Measurements from ENCODE around the gene FNDC3B.

Gene FNDC3B

DNA sequence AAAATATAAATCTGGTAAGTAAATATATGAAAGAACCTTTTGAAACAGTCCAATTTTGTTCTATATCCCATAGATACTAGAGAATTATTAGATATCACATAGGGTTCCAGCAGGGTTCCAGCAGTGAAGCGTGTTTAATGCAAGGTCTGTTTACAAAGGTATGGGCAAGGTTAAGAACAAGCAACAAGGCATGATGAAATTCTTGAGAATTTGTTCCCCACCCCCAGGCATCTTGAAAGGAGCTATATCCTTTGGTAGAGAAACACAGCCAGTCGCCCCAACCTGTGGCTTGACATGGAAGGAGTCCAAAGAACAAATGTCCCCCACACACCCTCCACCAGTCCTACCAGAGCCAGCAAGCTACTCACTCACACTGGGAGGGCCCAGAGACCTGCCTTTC, 18.6 kb upstream of the FNDC3B start:
- no peak overlapping the region for H3K4me3 Mint-ChIP-seq
- H3K27me3 Mint-ChIP-seq = no peaks in the 10 kb centered on the region
- no peaks in the 10 kb centered on the region for H3K4me1 Mint-ChIP-seq (ENCODE audit: low read depth)
- no peaks in the 10 kb centered on the region for H3K9me3 Mint-ChIP-seq (ENCODE audit: low read depth)
- peaks cover 3% of the 10 kb centered on the region for H3K36me3 Mint-ChIP-seq
- H3K27ac Mint-ChIP-seq = no peak overlapping the region

DNA sequence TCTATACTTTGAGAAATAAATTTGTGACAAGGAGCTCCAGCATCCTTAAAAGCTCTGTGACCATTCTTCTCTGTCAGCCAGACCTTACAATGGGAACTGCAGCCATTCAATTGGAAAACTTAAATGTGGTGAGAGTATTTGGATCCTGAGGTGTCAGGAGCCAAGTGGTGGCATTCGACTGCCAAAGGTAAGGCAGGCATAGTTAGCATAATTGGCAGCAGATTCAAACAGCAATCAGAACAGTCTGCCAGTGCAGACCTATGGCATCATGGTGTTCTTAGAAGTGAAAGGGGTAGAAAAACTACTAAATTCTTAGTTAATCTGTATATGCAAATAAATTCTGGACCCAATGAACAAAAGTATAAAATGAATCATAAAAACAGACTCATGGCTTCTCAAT, 18.2 kb upstream of the FNDC3B start:
- no peak overlapping the region for H3K4me3 Mint-ChIP-seq
- H3K27me3 Mint-ChIP-seq = no peaks in the 10 kb centered on the region
- no peaks in the 10 kb centered on the region for H3K4me1 Mint-ChIP-seq (ENCODE audit: low read depth)
- H3K9me3 Mint-ChIP-seq (ENCODE audit: low read depth) = no peaks in the 10 kb centered on the region
- no peak overlapping the region for H3K27ac Mint-ChIP-seq
- peaks cover 3% of the 10 kb centered on the region for H3K36me3 Mint-ChIP-seq

DNA sequence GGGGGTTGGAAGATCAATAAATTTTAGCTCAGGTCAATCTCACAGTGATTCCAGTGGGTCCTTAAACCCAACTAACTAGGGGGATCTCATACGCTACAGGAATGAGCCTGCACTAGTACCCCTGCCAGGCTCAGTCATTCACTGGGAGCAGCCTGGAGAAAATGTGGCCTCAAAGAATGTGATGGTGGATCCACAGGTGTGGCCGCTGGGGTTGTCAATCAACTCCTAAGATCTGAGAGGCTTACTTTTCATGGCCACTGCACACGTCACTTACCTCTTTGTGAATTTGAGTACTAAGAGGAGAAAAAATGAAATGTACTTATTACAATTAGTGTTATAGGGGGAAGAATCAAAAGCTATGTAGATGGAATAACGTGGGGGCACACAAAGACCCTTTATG, 17.5 kb upstream of the FNDC3B start:
- Mint-ChIP-seq H3K36me3 (peaks cover under 1% of the 10 kb centered on the region), H3K9me3 (ENCODE audit: low read depth) (no peaks in the 10 kb centered on the region), H3K27ac (no peak overlapping the region), H3K27me3 (no peaks in the 10 kb centered on the region), H3K4me1 (ENCODE audit: low read depth) (no peaks in the 10 kb centered on the region), H3K4me3 (no peak overlapping the region)

DNA sequence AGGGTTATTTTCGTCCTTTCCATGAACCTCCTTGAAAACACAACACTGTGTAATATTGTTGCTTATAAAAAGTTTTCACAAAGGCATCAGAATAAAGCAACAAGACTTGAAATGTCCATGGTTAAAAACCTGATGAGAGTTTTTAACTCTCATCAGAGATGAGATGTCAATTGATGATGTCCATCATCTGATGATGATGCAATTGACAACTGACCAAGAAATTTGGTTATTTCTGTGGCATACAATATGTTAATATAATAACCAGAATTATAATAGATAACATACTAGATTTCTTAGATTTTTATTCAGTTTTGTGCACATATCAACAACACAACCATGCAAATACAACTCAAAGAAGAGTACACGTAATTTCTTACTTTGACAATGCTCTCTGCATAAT, 15.5 kb upstream of the FNDC3B start:
- no peak overlapping the region for H3K4me3 Mint-ChIP-seq
- no peak overlapping the region for H3K27ac Mint-ChIP-seq
- no peaks in the 10 kb centered on the region for H3K36me3 Mint-ChIP-seq
- H3K27me3 Mint-ChIP-seq = peaks cover 3% of the 10 kb centered on the region
- H3K4me1 Mint-ChIP-seq (ENCODE audit: low read depth) = no peaks in the 10 kb centered on the region
- no peaks in the 10 kb centered on the region for H3K9me3 Mint-ChIP-seq (ENCODE audit: low read depth)

DNA sequence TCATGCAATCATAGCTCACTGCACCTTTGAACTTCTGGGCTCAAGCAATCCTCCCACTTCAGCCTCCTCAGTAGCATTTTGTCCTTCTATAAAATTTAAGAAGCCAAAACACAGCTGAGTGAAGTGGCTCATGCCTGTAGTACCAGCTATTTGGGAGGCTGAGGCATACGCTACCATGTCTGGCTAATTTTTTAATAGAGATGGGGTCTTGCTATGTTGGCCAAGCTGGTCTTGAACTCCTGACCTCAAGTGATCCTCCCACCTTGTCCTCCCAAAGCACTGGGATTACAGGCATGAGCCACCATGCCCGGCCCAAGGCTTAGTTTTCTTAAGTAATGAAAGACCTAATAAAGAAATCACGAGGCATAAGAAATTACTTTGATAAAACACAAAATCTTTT, 14.7 kb upstream of the FNDC3B start:
- Mint-ChIP-seq H3K4me1 (ENCODE audit: low read depth) (no peaks in the 10 kb centered on the region), H3K27ac (no peak overlapping the region), H3K27me3 (peaks cover 3% of the 10 kb centered on the region), H3K9me3 (ENCODE audit: low read depth) (no peaks in the 10 kb centered on the region), H3K4me3 (no peak overlapping the region), H3K36me3 (no peaks in the 10 kb centered on the region)

DNA sequence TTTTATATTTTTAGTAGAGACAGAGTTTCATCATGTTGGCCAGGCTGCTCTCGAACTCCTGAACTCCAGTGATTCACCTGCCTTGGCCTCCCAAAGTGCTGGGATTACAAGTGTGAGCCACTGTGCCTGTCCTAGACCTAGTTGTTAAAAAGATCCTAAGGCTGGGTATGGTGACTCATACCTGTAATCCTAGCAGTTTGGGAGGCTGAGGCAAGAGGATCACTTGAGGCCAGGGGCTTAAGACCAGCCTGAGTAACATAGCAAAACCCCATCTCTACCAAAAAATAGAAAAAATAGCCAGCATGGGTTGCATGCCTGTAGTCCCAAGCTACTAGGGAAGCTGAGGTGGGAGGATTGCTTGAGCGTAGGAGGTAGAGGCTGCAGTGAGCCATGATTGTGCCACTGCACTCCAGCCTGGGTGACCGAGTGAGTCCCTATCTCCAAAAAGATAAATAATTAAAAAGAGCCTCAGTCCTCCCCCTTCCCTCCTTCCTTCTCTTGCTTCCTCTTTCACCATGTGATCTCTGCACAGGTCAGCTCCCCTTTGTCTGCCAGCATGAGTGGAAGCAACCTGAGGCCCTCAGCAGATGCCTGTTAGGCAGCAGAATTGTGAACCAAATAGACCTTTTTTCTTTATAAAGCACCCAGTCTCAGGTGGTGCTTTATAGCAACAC, 9.8 kb upstream of the FNDC3B start:
- no peaks in the 10 kb centered on the region for H3K9me3 Mint-ChIP-seq (ENCODE audit: low read depth)
- peaks cover 3% of the 10 kb centered on the region for H3K27me3 Mint-ChIP-seq
- no peak overlapping the region for H3K27ac Mint-ChIP-seq
- H3K4me1 Mint-ChIP-seq (ENCODE audit: low read depth) = no peaks in the 10 kb centered on the region
- no peak overlapping the region for H3K4me3 Mint-ChIP-seq
- no peaks in the 10 kb centered on the region for H3K36me3 Mint-ChIP-seq

DNA sequence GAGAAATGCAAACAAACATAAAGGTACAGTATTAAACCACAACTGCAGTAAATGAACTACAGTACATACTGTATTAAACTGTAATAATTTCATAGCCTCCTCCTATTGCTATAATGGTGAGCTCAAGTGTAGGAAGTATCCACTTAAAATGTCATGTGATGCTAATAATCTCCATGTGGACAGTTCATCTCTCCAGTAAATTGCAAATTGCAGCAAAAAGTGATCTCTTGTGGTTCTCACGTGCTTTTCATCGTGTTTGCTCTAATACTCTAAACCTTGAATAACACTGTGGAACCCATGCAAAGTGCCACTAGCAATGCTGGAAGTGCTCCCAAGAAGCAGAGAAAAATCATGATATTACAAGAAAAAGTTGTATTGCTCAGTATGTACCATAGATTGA, 9.2 kb upstream of the FNDC3B start:
- H3K4me3 Mint-ChIP-seq = no peak overlapping the region
- H3K36me3 Mint-ChIP-seq = no peaks in the 10 kb centered on the region
- H3K27me3 Mint-ChIP-seq = peaks cover 5% of the 10 kb centered on the region
- H3K4me1 Mint-ChIP-seq (ENCODE audit: low read depth) = peaks cover 2% of the 10 kb centered on the region
- no peaks in the 10 kb centered on the region for H3K9me3 Mint-ChIP-seq (ENCODE audit: low read depth)
- no peak overlapping the region for H3K27ac Mint-ChIP-seq

DNA sequence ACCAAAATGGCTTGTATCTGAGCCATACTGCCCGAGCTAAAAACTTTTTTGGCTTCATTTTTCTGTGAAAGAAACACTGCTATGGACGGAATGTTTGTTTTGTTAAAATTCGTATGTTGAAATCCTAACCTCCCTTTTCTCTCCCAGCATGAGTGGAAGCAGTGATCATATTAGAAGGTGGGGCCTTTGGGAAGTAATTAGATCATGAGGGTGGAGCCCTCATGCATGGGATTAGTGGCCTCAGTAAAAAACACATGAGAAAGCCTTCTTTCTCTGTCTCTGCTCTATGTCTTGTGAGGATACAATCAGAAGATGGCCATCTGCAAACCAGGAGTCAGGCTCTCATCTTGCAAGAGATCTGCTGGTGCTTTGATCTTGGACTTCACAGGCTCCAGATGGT, 7.4 kb upstream of the FNDC3B start:
- Mint-ChIP-seq H3K36me3 (no peaks in the 10 kb centered on the region), H3K9me3 (ENCODE audit: low read depth) (no peaks in the 10 kb centered on the region), H3K4me1 (ENCODE audit: low read depth) (peaks cover 4% of the 10 kb centered on the region)

DNA sequence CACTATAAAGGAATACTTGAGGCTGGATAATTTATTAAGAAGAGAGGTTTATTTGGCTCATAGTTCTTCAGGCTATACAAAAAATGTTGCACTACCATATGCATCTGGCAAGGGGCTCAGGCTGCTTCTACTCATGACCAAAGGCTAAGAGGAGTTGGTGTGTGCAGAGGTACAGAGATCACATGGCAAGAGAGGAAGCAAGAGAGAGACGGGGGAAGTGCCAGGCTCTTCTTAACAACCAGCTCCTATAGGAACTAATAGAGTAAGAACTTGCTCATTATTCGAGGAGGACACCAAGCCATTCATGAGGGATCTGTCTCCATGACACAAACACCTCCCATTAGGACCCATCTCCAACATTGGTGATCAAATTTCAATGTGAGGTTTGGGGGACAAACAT, 6.0 kb upstream of the FNDC3B start:
- Mint-ChIP-seq H3K4me3 (no peak overlapping the region), H3K27me3 (peaks cover 3% of the 10 kb centered on the region), H3K9me3 (ENCODE audit: low read depth) (no peaks in the 10 kb centered on the region), H3K4me1 (ENCODE audit: low read depth) (peaks cover 4% of the 10 kb centered on the region), H3K27ac (no peak overlapping the region), H3K36me3 (no peaks in the 10 kb centered on the region)

More for the DNA sequence above, 7.4 kb upstream of the FNDC3B start:
- H3K4me3 Mint-ChIP-seq = no peak overlapping the region
- H3K27ac Mint-ChIP-seq = no peak overlapping the region
- H3K27me3 Mint-ChIP-seq = peaks cover 5% of the 10 kb centered on the region

DNA sequence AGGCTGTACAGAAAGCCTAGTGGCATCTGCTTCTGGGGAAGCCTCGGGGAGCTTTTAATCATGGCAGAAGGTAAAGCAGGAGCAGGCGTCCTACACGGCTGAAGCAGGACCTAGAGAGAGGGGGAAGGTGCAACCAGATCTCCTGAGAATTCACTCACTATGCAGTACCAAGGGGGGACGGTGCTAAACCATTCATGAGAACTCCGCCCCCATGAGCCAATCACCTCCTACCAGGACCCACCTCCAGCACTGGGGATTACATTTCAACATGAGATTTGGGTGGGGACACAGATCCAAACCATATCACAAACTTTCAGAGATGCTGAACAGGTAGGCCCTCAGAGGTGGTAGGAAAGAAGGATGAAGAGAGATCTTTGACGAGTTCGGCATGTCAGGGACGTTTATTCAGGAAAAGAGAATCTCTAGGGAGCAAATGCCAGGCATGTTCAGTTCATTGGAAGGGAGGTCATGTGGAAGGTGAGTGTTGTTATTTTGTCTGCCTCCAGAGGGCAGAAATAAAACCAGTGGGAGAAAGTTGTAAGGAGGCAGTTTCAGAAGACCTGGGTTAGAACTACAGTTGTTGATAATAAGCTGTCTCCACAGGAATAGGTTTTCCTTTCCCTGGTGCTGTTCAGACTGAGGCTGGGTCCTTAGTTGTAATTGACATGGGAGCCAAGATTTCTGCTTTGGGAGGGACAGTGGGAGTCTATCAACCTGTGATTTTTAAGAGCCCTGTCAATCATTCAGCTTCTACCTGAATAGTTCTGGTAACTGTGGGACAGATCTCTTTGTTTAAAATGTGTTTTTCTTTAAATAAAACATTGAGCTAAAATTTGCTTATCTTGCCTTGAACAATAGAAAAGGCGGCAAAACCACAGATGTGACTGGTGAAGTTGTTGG, 4.3 kb upstream of the FNDC3B start:
- Mint-ChIP-seq H3K27ac (no peak overlapping the region), H3K4me1 (ENCODE audit: low read depth) (peaks cover 13% of the 10 kb centered on the region), H3K4me3 (no peak overlapping the region), H3K36me3 (no peaks in the 10 kb centered on the region), H3K9me3 (ENCODE audit: low read depth) (no peaks in the 10 kb centered on the region), H3K27me3 (peaks cover 3% of the 10 kb centered on the region)

DNA sequence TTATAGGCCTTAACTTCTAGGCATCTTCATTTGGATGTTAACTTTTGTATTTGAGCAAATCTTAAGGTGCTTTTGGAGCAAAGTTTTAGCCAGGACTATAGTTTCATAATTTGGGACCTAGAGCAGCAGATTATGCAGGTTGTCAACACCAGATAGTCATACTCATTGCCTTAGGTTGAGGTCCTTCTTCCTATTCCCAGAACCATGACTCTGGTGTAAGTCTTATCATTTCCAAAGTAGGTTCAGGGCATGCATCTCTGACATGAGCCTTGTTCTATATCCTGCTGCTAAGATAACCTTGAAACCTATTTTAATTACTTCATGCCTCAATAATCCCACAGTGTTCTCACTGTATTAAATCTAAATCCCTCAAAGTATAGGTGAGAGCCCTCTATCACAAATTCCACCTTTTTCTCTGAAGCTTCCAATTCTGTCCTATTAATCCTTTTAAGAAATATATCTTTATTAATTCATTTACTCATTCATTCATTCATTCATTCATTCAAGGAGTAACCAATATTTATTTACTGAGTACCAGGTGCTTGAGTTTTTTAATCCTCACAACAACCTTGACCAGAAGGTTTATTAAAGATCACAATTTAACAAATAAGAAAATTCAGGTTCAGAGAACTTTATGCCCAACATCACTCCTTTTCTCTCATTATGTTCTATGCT, 2.7 kb upstream of the FNDC3B start:
- peaks cover 3% of the 10 kb centered on the region for H3K27me3 Mint-ChIP-seq
- no peak overlapping the region for H3K4me3 Mint-ChIP-seq
- no peaks in the 10 kb centered on the region for H3K36me3 Mint-ChIP-seq
- H3K4me1 Mint-ChIP-seq (ENCODE audit: low read depth) = peaks cover 21% of the 10 kb centered on the region
- H3K27ac Mint-ChIP-seq = no peak overlapping the region
- H3K9me3 Mint-ChIP-seq (ENCODE audit: low read depth) = no peaks in the 10 kb centered on the region

DNA sequence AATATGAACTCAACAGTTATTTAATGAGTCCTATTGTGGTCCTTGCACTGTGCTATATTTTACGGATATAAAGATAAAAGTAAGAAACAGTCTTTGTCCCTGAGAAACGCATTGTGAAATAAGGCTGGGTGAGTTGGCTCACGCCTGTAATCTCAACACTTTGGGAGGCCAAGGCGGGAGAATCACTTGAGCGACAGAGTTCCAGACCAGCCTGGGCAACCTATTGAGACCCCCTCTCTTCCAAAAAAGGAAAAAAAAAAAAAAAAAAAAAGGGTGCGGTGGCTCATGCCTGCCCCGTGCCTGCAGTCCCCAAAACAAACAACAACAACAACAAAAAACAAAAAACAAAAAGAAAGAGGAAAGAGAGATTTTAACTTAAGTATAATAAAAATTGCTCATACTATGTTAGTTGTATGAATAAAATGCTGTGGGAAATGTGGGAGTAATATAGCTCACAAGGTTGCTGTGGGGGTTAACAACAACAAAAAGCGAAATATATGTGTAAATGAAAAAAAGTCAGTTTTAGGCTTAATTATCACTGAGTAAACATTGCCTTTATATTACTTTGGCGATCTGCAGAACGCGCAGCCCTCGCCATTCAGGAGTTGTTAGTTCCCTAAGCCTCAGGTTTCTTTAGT, 461 bp upstream of the FNDC3B start:
- Mint-ChIP-seq H3K27me3 (peaks cover 3% of the 10 kb centered on the region), H3K27ac (peak overlapping the region; percentile 96), H3K9me3 (ENCODE audit: low read depth) (no peaks in the 10 kb centered on the region), H3K4me1 (ENCODE audit: low read depth) (peaks cover 34% of the 10 kb centered on the region), H3K4me3 (peak overlapping the region; percentile 96), H3K36me3 (no peaks in the 10 kb centered on the region)

DNA sequence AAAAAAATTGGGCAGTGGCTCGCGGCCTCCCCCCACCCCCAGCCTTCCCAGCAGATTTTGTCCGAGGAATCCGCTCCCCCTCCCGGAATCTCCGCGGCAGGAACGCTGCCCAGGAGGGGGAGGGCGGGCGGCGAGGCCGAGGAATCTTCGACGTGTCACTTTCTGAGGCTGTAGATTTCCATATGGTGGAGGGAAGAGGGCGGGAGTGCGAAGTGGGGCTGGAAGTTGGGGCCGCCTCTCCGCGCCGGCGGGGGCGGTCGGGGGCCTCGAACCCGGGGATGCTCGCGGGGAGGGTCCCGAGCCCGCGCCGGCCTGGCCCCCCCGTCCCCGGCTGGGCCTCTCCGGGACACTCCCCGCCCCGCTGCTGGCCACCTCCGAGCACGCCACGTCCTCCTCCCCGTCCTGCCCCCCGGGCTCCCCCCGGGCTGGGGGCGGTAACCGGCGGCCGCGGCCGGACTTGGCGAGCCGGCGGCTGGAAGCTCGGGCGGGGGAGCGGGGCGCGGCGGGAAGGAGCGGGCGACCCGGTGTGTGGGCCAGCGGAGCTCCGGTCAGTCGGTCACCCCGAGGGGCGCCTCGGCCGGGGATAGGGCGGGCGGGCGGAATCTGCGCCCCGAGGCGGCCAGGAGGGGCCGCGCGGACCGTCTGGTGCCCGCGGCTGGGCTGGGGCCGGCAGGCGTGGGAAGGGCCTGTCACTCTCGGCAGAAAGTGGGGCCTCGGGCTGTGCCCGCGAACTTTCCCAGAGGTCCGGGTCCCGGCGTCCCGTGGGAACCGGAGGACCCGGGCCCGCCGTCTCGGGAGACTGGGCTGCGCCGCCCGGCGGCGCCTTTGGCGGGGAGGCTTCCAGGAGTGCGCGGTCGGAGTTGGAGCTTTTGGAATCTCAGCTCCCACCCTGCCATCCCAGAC, 951 bp downstream of the FNDC3B start:
- Mint-ChIP-seq H3K27ac (no peak overlapping the region), H3K9me3 (ENCODE audit: low read depth) (no peaks in the 10 kb centered on the region), H3K36me3 (no peaks in the 10 kb centered on the region), H3K4me1 (ENCODE audit: low read depth) (peaks cover 41% of the 10 kb centered on the region), H3K27me3 (no peaks in the 10 kb centered on the region), H3K4me3 (peak overlapping the region; percentile 96)
